Measurements from ENCODE around the gene CCM2L.

The CCM2L gene

GRCh38 chr20:32010101-32010500, at the start of gene CCM2L:
TSS of gene CCM2L (plus strand) at chr20:32010438. CDS start at chr20:32010455, 17 bp downstream.
- no peak within 1 kb of the TSS for H3K4me3 ChIP-seq (ENCODE audit: low read depth, low read length)
- H3K4me1 ChIP-seq (ENCODE audit: control insufficient read depth, insufficient read depth, low read length), result peaks cover 29% of the 10 kb centered on the region
- no peaks in the 10 kb centered on the region for H3K36me3 ChIP-seq (ENCODE audit: control insufficient read depth, insufficient read depth, low read length)
- no peaks in the 10 kb centered on the region for H3K27me3 ChIP-seq (ENCODE audit: control insufficient read depth, insufficient read depth, low read length)
- no peaks in the 10 kb centered on the region for H3K9me3 ChIP-seq (ENCODE audit: control insufficient read depth, insufficient read depth, low read length)
- no peak within 1 kb of the TSS for H3K27ac ChIP-seq (ENCODE audit: low read depth, low read length)
- H3K9ac ChIP-seq (ENCODE audit: low read depth, low read length), result no peak within 1 kb of the TSS

GRCh38 chr20:31962761-31963160, 47.5 kb upstream of the CCM2L start:
- no peak overlapping the region for H3K27ac ChIP-seq (ENCODE audit: low read depth, low read length)
- H3K9me3 ChIP-seq (ENCODE audit: control insufficient read depth, insufficient read depth, low read length), result no peaks in the 10 kb centered on the region
- H3K9ac ChIP-seq (ENCODE audit: low read depth, low read length), result no peak overlapping the region
- H3K4me1 ChIP-seq (ENCODE audit: control insufficient read depth, insufficient read depth, low read length), result peaks cover 8% of the 10 kb centered on the region
- no peak overlapping the region for H3K4me3 ChIP-seq (ENCODE audit: low read depth, low read length)
- no peaks in the 10 kb centered on the region for H3K36me3 ChIP-seq (ENCODE audit: control insufficient read depth, insufficient read depth, low read length)
- H3K27me3 ChIP-seq (ENCODE audit: control insufficient read depth, insufficient read depth, low read length), result peaks cover 16% of the 10 kb centered on the region; the same call in 1 of the 2 replicates

GRCh38 chr20:31963889-31964288, 46.3 kb upstream of the CCM2L start:
- Histone ChIP-seq H3K36me3 (ENCODE audit: control insufficient read depth, insufficient read depth, low read length) (no peaks in the 10 kb centered on the region), H3K27ac (ENCODE audit: low read depth, low read length) (no peak overlapping the region), H3K9ac (ENCODE audit: low read depth, low read length) (no peak overlapping the region), H3K27me3 (ENCODE audit: control insufficient read depth, insufficient read depth, low read length) (peaks cover 20% of the 10 kb centered on the region), H3K4me1 (ENCODE audit: control insufficient read depth, insufficient read depth, low read length) (peaks cover 8% of the 10 kb centered on the region), H3K9me3 (ENCODE audit: control insufficient read depth, insufficient read depth, low read length) (no peaks in the 10 kb centered on the region), H3K4me3 (ENCODE audit: low read depth, low read length) (no peak overlapping the region)

- Histone ChIP-seq H3K4me3 (ENCODE audit: low read depth, low read length) (peak overlapping the region; percentile 70), H3K4me1 (ENCODE audit: control insufficient read depth, insufficient read depth, low read length) (peaks cover 6% of the 10 kb centered on the region), H3K27ac (ENCODE audit: low read depth, low read length) (peak overlapping the region; percentile 41), H3K27me3 (ENCODE audit: control insufficient read depth, insufficient read depth, low read length) (peaks cover 28% of the 10 kb centered on the region), H3K9me3 (ENCODE audit: control insufficient read depth, insufficient read depth, low read length) (no peaks in the 10 kb centered on the region), H3K9ac (ENCODE audit: low read depth, low read length) (no peak overlapping the region), H3K36me3 (ENCODE audit: control insufficient read depth, insufficient read depth, low read length) (no peaks in the 10 kb centered on the region)
These were observed 43.1 kb upstream of the CCM2L start for GRCh38 chr20:31966991-31967655.

GRCh38 chr20:31967830-31968249, 42.4 kb upstream of the CCM2L start, which contains the start of gene XKR7:
TSS of gene XKR7 (plus strand) at chr20:31968151. CDS start at chr20:31968176, 25 bp downstream.
- H3K27ac ChIP-seq (ENCODE audit: low read depth, low read length), result peak within 1 kb of the TSS; percentile 41
- H3K4me3 ChIP-seq (ENCODE audit: low read depth, low read length), result peak within 1 kb of the TSS; percentile 70
- H3K27me3 ChIP-seq (ENCODE audit: control insufficient read depth, insufficient read depth, low read length), result peaks cover 28% of the 10 kb centered on the region

GRCh38 chr20:31968291-31969126, 41.7 kb upstream of the CCM2L start:
- Histone ChIP-seq H3K27ac (ENCODE audit: low read depth, low read length) (no peak overlapping the region), H3K4me1 (ENCODE audit: control insufficient read depth, insufficient read depth, low read length) (peaks cover 6% of the 10 kb centered on the region), H3K4me3 (ENCODE audit: low read depth, low read length) (peak overlapping the region; percentile 70), H3K27me3 (ENCODE audit: control insufficient read depth, insufficient read depth, low read length) (peaks cover 28% of the 10 kb centered on the region), H3K9ac (ENCODE audit: low read depth, low read length) (no peak overlapping the region), H3K9me3 (ENCODE audit: control insufficient read depth, insufficient read depth, low read length) (no peaks in the 10 kb centered on the region), H3K36me3 (ENCODE audit: control insufficient read depth, insufficient read depth, low read length) (no peaks in the 10 kb centered on the region)

More at GRCh38 chr20:31967830-31968249, 42.4 kb upstream of the CCM2L start, which contains the start of gene XKR7:
- no peaks in the 10 kb centered on the region for H3K36me3 ChIP-seq (ENCODE audit: control insufficient read depth, insufficient read depth, low read length)
- H3K9me3 ChIP-seq (ENCODE audit: control insufficient read depth, insufficient read depth, low read length), result no peaks in the 10 kb centered on the region
- H3K4me1 ChIP-seq (ENCODE audit: control insufficient read depth, insufficient read depth, low read length), result peaks cover 6% of the 10 kb centered on the region
- no peak within 1 kb of the TSS for H3K9ac ChIP-seq (ENCODE audit: low read depth, low read length)

- no peaks in the 10 kb centered on the region for H3K9me3 ChIP-seq (ENCODE audit: control insufficient read depth, insufficient read depth, low read length)
- no peaks in the 10 kb centered on the region for H3K36me3 ChIP-seq (ENCODE audit: control insufficient read depth, insufficient read depth, low read length)
- H3K27ac ChIP-seq (ENCODE audit: low read depth, low read length), result no peak overlapping the region
- H3K9ac ChIP-seq (ENCODE audit: low read depth, low read length), result no peak overlapping the region
- peaks cover 24% of the 10 kb centered on the region for H3K27me3 ChIP-seq (ENCODE audit: control insufficient read depth, insufficient read depth, low read length)
- H3K4me3 ChIP-seq (ENCODE audit: low read depth, low read length), result no peak overlapping the region
- peaks cover 14% of the 10 kb centered on the region for H3K4me1 ChIP-seq (ENCODE audit: control insufficient read depth, insufficient read depth, low read length)
These were observed 40.2 kb upstream of the CCM2L start for GRCh38 chr20:31969991-31970390.

GRCh38 chr20:31972471-31973021, 37.7 kb upstream of the CCM2L start:
- peaks cover 16% of the 10 kb centered on the region for H3K4me1 ChIP-seq (ENCODE audit: control insufficient read depth, insufficient read depth, low read length)
- H3K27ac ChIP-seq (ENCODE audit: low read depth, low read length), result peak overlapping the region; percentile 7
- peaks cover 12% of the 10 kb centered on the region for H3K27me3 ChIP-seq (ENCODE audit: control insufficient read depth, insufficient read depth, low read length)
- no peak overlapping the region for H3K4me3 ChIP-seq (ENCODE audit: low read depth, low read length)
- no peaks in the 10 kb centered on the region for H3K9me3 ChIP-seq (ENCODE audit: control insufficient read depth, insufficient read depth, low read length)
- H3K36me3 ChIP-seq (ENCODE audit: control insufficient read depth, insufficient read depth, low read length), result no peaks in the 10 kb centered on the region
- H3K9ac ChIP-seq (ENCODE audit: low read depth, low read length), result no peak overlapping the region

- no peaks in the 10 kb centered on the region for H3K9me3 ChIP-seq (ENCODE audit: control insufficient read depth, insufficient read depth, low read length)
- H3K4me3 ChIP-seq (ENCODE audit: low read depth, low read length), result no peak overlapping the region
- no peaks in the 10 kb centered on the region for H3K36me3 ChIP-seq (ENCODE audit: control insufficient read depth, insufficient read depth, low read length)
- H3K9ac ChIP-seq (ENCODE audit: low read depth, low read length), result no peak overlapping the region
- H3K4me1 ChIP-seq (ENCODE audit: control insufficient read depth, insufficient read depth, low read length), result peaks cover 16% of the 10 kb centered on the region
- H3K27me3 ChIP-seq (ENCODE audit: control insufficient read depth, insufficient read depth, low read length), result peaks cover 4% of the 10 kb centered on the region
- H3K27ac ChIP-seq (ENCODE audit: low read depth, low read length), result no peak overlapping the region
These were observed 35.9 kb upstream of the CCM2L start for GRCh38 chr20:31974296-31974695.

GRCh38 chr20:31974951-31975487, 35.2 kb upstream of the CCM2L start:
- H3K27ac ChIP-seq (ENCODE audit: low read depth, low read length), result peak overlapping the region; percentile 83

More at GRCh38 chr20:31974951-31975487, 35.2 kb upstream of the CCM2L start:
- 0 out of 2 replicates have a peak overlapping the region, but pooled peaks have one; percentile 2 for H3K4me3 ChIP-seq (ENCODE audit: low read depth, low read length)
- H3K9ac ChIP-seq (ENCODE audit: low read depth, low read length), result no peak overlapping the region
- H3K27me3 ChIP-seq (ENCODE audit: control insufficient read depth, insufficient read depth, low read length), result no peaks in the 10 kb centered on the region
- peaks cover 16% of the 10 kb centered on the region for H3K4me1 ChIP-seq (ENCODE audit: control insufficient read depth, insufficient read depth, low read length)
- H3K36me3 ChIP-seq (ENCODE audit: control insufficient read depth, insufficient read depth, low read length), result no peaks in the 10 kb centered on the region
- no peaks in the 10 kb centered on the region for H3K9me3 ChIP-seq (ENCODE audit: control insufficient read depth, insufficient read depth, low read length)

Data from HUES48 (cell line).